Muscle layer of duodenum (tissue), 2 donors: ENCODE results near the gene ZRANB3.

Experiments
- H3K27ac ChIP-seq: one replicate; pipeline ENCODE4 v1.7.0; 2013; ENCODE audit warnings: mild to moderate bottlenecking, low read length
- H3K27me3 ChIP-seq: one replicate; pipeline ENCODE4 v1.7.0; 2013; ENCODE audit warnings: low read depth, mild to moderate bottlenecking, control low read depth, low read length
- H3K36me3 ChIP-seq, 2 donors: one replicate each; pipeline ENCODE4 v1.7.0; 2013; ENCODE audit warnings: low read length in 2 of 2, control low read depth in 1 of 2, mild to moderate bottlenecking in 1 of 2; ENCODE audit not compliant: insufficient read depth in 2 of 2, control insufficient read depth in 1 of 2
- H3K4me1 ChIP-seq, 2 donors: one replicate each; pipeline ENCODE4 v1.7.0; 2013; ENCODE audit warnings: low read length in 2 of 2, mild to moderate bottlenecking in 2 of 2, control low read depth in 1 of 2, moderate library complexity in 1 of 2; ENCODE audit not compliant: insufficient read depth in 2 of 2, control insufficient read depth in 1 of 2
- H3K4me3 ChIP-seq, 2 donors: one replicate each; pipeline ENCODE4 v1.7.0; 2013; ENCODE audit warnings: low read length in 2 of 2, low read depth in 1 of 2, mild to moderate bottlenecking in 1 of 2
- H3K9me3 ChIP-seq, 2 donors: one replicate each; pipeline ENCODE4 v1.7.0; 2013; ENCODE audit warnings: low read length in 2 of 2, control low read depth in 1 of 2, mild to moderate bottlenecking in 1 of 2; ENCODE audit not compliant: control insufficient read depth in 1 of 2
- donor health status: healthy.

The ZRANB3 gene

DNA sequence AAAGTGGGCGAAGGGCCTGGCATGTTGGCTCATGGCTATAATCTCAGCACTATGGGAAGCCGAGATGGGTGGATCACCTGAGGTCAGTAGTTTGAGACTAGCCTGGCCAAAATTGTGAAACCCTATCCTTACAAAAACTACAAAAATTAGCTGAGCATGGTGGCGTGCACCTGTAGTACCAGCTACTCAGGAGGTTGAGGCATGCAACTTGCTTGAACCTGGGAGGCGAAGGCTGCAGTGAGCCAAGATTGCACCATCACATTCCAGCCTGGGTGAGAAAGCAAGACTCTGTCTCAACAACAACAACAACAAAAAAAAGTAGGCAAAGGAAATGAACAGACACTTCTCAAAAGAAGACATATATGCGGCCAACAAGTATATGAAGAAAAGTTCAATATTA lies 282.4 kb downstream of the ZRANB3 start:
- H3K4me3 ChIP-seq = no peak overlapping the region

DNA sequence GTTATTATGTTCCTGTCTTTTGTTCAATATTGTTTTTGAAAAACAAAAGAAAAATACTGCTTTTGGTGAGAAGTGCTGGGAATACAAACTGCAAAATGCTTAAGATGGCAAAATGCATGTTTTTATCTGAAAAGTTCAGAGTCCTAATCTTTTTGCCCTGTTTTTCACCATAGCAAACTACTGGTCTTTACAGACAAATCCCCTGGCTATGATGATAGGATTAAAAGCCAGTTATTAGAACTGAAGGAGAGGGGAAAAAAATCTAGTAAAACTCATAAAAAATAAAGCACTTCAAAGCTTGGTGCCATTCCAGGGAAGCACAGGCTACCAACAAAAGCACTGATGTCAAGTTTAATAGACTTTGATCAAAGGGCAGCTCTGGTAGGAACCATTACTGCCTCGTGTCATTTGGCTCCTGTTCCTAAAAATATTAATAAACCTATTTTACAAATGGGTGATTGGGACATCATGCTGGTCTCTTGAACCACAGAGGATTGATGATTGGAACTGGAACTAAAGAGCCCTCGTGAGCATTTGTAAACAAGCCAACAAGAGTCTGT lies 284.2 kb downstream of the ZRANB3 start:
- Histone ChIP-seq H3K4me1 (no peaks in the 10 kb centered on the region), H3K4me3 (no peak overlapping the region), H3K27ac (no peak overlapping the region), H3K27me3 (no peaks in the 10 kb centered on the region), H3K36me3 (no peaks in the 10 kb centered on the region), H3K9me3 (peaks cover 0 to 6% of the 10 kb centered on the region in 2 donors)

More for the DNA sequence above, 282.4 kb downstream of the ZRANB3 start:
- H3K4me1 ChIP-seq = no peaks in the 10 kb centered on the region
- H3K9me3 ChIP-seq = peaks cover 0 to 6% of the 10 kb centered on the region in 2 donors
- no peak overlapping the region for H3K27ac ChIP-seq
- H3K27me3 ChIP-seq = no peaks in the 10 kb centered on the region
- no peaks in the 10 kb centered on the region for H3K36me3 ChIP-seq

GRCh38 chr2:135245071-135245470 lies 285.9 kb downstream of the ZRANB3 start:
- Histone ChIP-seq H3K27me3 (no peaks in the 10 kb centered on the region), H3K27ac (no peak overlapping the region), H3K36me3 (no peaks in the 10 kb centered on the region), H3K4me3 (no peak overlapping the region), H3K4me1 (no peaks in the 10 kb centered on the region), H3K9me3 (no peaks in the 10 kb centered on the region)

DNA sequence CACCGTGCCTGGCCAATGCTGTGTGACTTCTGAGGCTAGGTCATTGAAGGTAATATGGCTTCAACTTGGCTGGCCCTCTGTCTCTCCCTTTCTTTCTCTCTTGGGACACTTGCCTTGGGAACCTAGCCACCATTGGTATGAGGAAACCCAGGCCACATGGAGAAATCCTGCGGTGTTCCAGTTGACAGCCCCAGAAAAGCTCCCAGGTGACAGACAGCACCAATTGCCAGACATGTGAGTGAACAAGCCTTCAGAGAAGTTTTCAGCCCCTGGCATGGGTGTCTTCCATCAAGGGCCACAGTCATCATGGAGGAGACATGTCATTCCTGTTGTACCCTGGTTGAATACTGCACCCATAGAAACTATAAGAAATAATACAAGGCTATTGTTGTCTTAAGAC lies 292.4 kb downstream of the ZRANB3 start:
- Histone ChIP-seq H3K36me3 (no peaks in the 10 kb centered on the region), H3K9me3 (peaks cover 0 to 2% of the 10 kb centered on the region in 2 donors), H3K27me3 (no peaks in the 10 kb centered on the region), H3K4me3 (no peak overlapping the region), H3K4me1 (no peaks in the 10 kb centered on the region), H3K27ac (no peak overlapping the region)

GRCh38 chr2:135230150-135230549 lies 300.9 kb downstream of the ZRANB3 start:
- H3K27me3 ChIP-seq = no peaks in the 10 kb centered on the region
- H3K9me3 ChIP-seq = peaks cover 0 to 5% of the 10 kb centered on the region in 2 donors
- peaks cover 0 to 14% of the 10 kb centered on the region in 2 donors for H3K36me3 ChIP-seq
- no peak overlapping the region for H3K27ac ChIP-seq
- H3K4me1 ChIP-seq = peaks cover 0 to 4% of the 10 kb centered on the region in 2 donors
- H3K4me3 ChIP-seq = no peak overlapping the region

GRCh38 chr2:135227386-135227785 lies 303.6 kb downstream of the ZRANB3 start:
- Histone ChIP-seq H3K27ac (no peak overlapping the region), H3K36me3 (peaks cover 0 to 14% of the 10 kb centered on the region in 2 donors), H3K27me3 (no peaks in the 10 kb centered on the region), H3K4me1 (peaks cover 0 to 4% of the 10 kb centered on the region in 2 donors), H3K9me3 (peaks cover 0 to 2% of the 10 kb centered on the region in 2 donors), H3K4me3 (no peak overlapping the region)

DNA sequence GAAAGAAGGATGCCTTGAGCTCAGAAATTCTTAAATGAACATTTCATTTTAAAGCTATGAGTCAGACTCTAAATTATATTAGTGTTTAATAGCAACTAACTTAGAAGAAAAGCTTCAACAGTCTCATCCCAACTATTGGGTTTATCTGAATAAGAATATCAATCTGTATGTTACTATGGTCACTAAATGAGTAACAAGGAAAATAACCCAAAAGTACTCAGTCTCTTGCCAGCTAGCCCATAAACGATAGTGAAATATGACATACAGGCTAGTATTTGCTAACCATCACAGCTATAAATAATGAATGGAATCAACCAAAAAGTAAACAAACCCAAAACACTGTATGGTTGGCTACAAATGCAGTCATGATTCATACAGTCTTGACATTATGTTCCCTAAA lies 304.1 kb downstream of the ZRANB3 start:
- Histone ChIP-seq H3K36me3 (peaks cover 0 to 14% of the 10 kb centered on the region in 2 donors), H3K27me3 (no peaks in the 10 kb centered on the region), H3K4me3 (no peak overlapping the region), H3K9me3 (peaks cover 0 to under 1% of the 10 kb centered on the region in 2 donors), H3K27ac (no peak overlapping the region), H3K4me1 (peaks cover 0 to 4% of the 10 kb centered on the region in 2 donors)

- no peaks in the 10 kb centered on the region for H3K9me3 ChIP-seq
Measured at GRCh38 chr2:135225781-135226180, 305.2 kb downstream of the ZRANB3 start.

DNA sequence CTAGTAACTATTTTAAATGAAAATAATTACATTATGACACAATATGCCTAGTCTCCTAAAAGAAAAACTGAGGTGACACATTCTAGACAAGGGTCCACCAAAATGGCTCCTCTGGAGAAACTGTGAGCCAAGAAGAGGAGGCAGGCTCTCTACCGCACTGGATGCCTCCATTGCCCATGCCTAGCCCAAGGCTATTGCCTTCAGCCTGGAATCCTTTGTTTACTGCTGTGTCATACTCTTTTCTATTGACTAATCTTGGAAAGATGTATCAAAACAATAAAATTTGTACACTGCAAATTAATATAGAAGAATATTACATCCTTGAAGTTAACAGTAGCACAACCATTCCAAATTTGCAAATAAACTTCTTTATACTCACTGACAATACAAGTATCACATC lies 311.8 kb downstream of the ZRANB3 start:
- Histone ChIP-seq H3K27me3 (no peaks in the 10 kb centered on the region), H3K4me1 (no peaks in the 10 kb centered on the region), H3K9me3 (no peaks in the 10 kb centered on the region), H3K36me3 (peaks cover 2 to 5% of the 10 kb centered on the region in 2 donors), H3K27ac (no peak overlapping the region), H3K4me3 (no peak overlapping the region)

More at GRCh38 chr2:135225781-135226180, 305.2 kb downstream of the ZRANB3 start:
- Histone ChIP-seq H3K4me3 (no peak overlapping the region), H3K4me1 (peaks cover 0 to 4% of the 10 kb centered on the region in 2 donors), H3K36me3 (peaks cover 2 to 14% of the 10 kb centered on the region in 2 donors), H3K27me3 (no peaks in the 10 kb centered on the region), H3K27ac (no peak overlapping the region)

- no peaks in the 10 kb centered on the region for H3K27me3 ChIP-seq
- no peaks in the 10 kb centered on the region for H3K4me1 ChIP-seq
- no peak overlapping the region for H3K4me3 ChIP-seq
- H3K27ac ChIP-seq = no peak overlapping the region
- H3K36me3 ChIP-seq = peaks cover 2 to 5% of the 10 kb centered on the region in 2 donors
- no peaks in the 10 kb centered on the region for H3K9me3 ChIP-seq
Measured at GRCh38 chr2:135218426-135218825, 312.6 kb downstream of the ZRANB3 start.

- no peak overlapping the region for H3K27ac ChIP-seq
- no peaks in the 10 kb centered on the region for H3K27me3 ChIP-seq
Measured at GRCh38 chr2:135212757-135213156, 318.3 kb downstream of the ZRANB3 start.

DNA sequence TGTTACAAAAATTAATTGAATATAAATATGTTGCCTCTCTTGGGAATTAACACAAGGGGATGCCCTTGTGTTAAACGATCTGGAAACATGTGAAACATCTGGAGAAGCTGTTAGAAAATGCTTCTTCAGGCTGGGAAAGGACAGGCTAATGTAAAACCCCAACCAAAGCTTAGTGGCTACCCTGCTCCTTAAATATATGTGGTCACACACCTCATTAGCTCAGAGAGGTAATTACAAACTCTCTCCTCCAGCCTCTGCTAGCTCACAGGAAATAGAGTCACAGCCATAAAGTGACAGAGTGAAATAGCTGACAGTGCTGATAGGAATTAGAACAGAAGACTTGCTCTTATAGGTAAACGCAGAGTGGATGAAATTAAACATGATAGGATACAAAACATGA lies 323.0 kb downstream of the ZRANB3 start:
- peaks cover 0 to 5% of the 10 kb centered on the region in 2 donors for H3K36me3 ChIP-seq
- H3K27ac ChIP-seq = no peak overlapping the region
- no peaks in the 10 kb centered on the region for H3K4me1 ChIP-seq
- no peak overlapping the region for H3K4me3 ChIP-seq
- H3K9me3 ChIP-seq = no peaks in the 10 kb centered on the region
- H3K27me3 ChIP-seq = no peaks in the 10 kb centered on the region

More at GRCh38 chr2:135212757-135213156, 318.3 kb downstream of the ZRANB3 start:
- Histone ChIP-seq H3K4me3 (no peak overlapping the region), H3K4me1 (no peaks in the 10 kb centered on the region), H3K9me3 (no peaks in the 10 kb centered on the region), H3K36me3 (peaks cover 0 to 5% of the 10 kb centered on the region in 2 donors)
